A673 (cell line): Measurements from ENCODE around the gene TNFSF15. TPM values are rescaled to one million over a fixed set of nuclear protein-coding genes. Genes with fewer than 3 reads are reported as not detected.

Source experiments
- BruUV-seq: library from RNA; stranded (reverse); fragments of 400-500 nt; replicated peaks from 2 replicates; lab custom pipeline; 2021; lab: Mats Ljungman, UMichigan
- CTCF ChIA-PET: fragments of 300-600 bp; sonication (Branson Sonifier 250); formaldehyde crosslinking; loops from one replicate; lab custom pipeline; 2022; ENCODE audit warnings: antibody characterized with exemption; lab: Charles Lee
- POLR2A ChIA-PET: fragments of 300-600 bp; sonication (Branson Sonifier 250); formaldehyde crosslinking; loops from one replicate; lab custom pipeline; 2022; ENCODE audit warnings: antibody characterized with exemption; ENCODE audit not compliant: low non-redundant PET; lab: Charles Lee
- DNase-seq: peaks from one replicate; pipeline ENCODE4 v3.0.0-alpha.2; 2015; ENCODE audit warnings: low spot score
- H3K27ac ChIP-seq: fragments of 200-600 bp; sonication (generic); 2 replicates; pipeline ENCODE4 v1.5.1; 2016; ENCODE audit warnings: mixed run types, low read depth, mild to moderate bottlenecking, mixed read lengths, antibody characterized with exemption, low read length; ENCODE audit not compliant: poor library complexity, severe bottlenecking
- H3K27me3 ChIP-seq: fragments of 200-600 bp; sonication (generic); replicated peaks from 2 replicates; pipeline ENCODE4 v1.6.1; 2017; ENCODE audit warnings: mixed run types, low read depth, mild to moderate bottlenecking, mixed read lengths, antibody characterized with exemption, low read length; ENCODE audit not compliant: insufficient read depth, poor library complexity
- H3K36me3 ChIP-seq: fragments of 200-600 bp; sonication (generic); 2 replicates; pipeline ENCODE4 v1.6.1; 2016; ENCODE audit warnings: mixed run types, mild to moderate bottlenecking, mixed read lengths, antibody characterized with exemption, low read length; ENCODE audit not compliant: insufficient read depth, poor library complexity, severe bottlenecking
- H3K4me1 ChIP-seq: fragments of 200-600 bp; sonication (generic); 2 replicates; pipeline ENCODE4 v1.6.1; 2017; ENCODE audit warnings: mixed run types, mild to moderate bottlenecking, mixed read lengths, antibody characterized with exemption, low read length; ENCODE audit not compliant: insufficient read depth, poor library complexity, severe bottlenecking
- H3K4me3 ChIP-seq: fragments of 200-600 bp; sonication (generic); 2 replicates; pipeline ENCODE4 v1.5.1; 2016; ENCODE audit warnings: low read depth, mixed run types, mild to moderate bottlenecking, mixed read lengths, low read length; ENCODE audit not compliant: poor library complexity, severe bottlenecking
- H3K9me3 ChIP-seq: fragments of 200-600 bp; sonication (generic); 2 replicates; pipeline ENCODE4 v1.6.1; 2016; ENCODE audit warnings: mixed run types, low read depth, mild to moderate bottlenecking, mixed read lengths, antibody characterized with exemption, low read length; ENCODE audit not compliant: poor library complexity, severe bottlenecking
- EZH2 ChIP-seq: fragments of 200-600 bp; sonication (generic); IDR thresholded peaks from 2 replicates; pipeline ENCODE4 v1.6.1; 2017; ENCODE audit warnings: borderline replicate concordance, low read depth, mild to moderate bottlenecking, mixed read lengths, antibody characterized with exemption, low read length; ENCODE audit not compliant: poor library complexity, severe bottlenecking
- intact Hi-C: fragments of 100-400 bp; cut with micrococcal nuclease; formaldehyde crosslinking; loops from one replicate; pipeline ENCODE4 v1.10.0; 2022; ENCODE audit not compliant: unreplicated experiment
- total RNA-seq: library from RNA; stranded (reverse); gene quantifications from 2 replicates; pipeline ENCODE4 v1.2.3, GENCODE V29; 2021
- TF ChIP-seq, protein P1 (sequence below): fragments of 300-800, 200-600 bp; sonication (generic); conservative IDR thresholded peaks from 2 replicates; pipeline ENCODE4 v1.5.1; 2017; ENCODE audit warnings: low read depth, mild to moderate bottlenecking, antibody characterized with exemption, low read length, moderate library complexity, mixed read lengths

The TNFSF15 gene
- total RNA-seq, 1 experiment from 2014 or later: not detected

DNA sequence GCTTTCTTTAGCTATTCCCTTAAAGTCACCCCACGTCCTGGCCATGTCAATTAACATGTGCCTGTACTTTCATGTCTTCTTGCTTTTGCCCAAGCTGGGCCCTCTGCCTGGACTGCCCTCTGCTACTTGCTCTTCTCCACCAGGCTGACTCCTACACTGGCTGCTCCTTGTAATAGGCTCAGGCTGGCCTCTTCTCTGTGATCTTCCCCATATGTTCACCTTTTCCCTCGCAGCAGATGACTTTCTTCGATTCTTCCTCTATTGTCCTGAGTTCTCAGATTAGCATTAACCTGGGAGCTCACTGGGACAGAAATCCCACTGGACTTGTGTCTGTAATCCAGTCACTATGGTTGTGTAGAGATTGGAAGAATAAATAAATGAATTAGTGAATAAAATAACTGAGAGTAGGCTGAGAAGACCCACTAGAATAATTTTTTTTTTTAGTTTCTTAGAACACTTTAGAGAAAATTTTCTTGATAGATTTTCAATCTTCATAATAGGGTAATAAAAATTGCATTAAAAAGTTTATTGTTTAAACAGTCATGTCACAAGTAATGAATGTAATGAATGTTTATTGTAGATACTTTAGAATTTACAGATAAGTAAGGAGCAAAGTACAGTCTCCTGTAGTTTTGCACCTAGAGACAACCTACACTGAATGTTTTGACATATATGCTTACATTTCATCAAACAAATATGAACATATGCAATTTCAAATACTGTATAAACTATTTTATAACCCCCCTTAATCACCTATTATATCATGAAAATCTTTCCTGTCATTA lies 47.4 kb upstream of the TNFSF15 start:
- intact Hi-C loops: no loop called here

DNA sequence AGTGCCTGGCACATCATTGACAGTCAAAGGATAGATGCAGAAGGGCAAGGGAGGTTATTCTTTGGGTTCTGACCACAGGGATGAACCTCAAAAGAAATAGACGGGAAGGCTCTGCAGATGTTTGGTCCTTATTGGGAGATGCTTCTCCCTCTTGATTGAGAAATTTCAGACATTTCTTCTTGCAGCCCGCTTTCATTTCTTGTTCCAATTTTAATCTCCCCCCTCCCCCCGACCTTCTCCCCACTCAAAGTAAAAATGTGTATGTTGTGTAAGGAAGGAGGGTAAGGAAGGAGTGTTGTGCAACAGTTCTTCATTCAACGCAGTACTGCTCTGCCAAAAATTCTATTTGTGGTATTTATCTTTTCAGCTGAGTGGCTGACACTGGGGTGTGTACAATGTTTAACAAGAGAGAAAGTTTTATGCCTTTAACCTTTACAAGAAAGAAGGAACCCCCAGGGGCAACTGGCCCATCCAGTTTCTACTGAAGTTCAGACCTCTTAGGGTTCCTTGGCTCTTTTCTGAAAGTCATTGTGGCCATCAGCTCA lies 46.3 kb upstream of the TNFSF15 start:
- H3K9me3 ChIP-seq: no peaks in the 10 kb centered on the region
- intact Hi-C loops: no loop called here
- H3K4me1 ChIP-seq: no peaks in the 10 kb centered on the region
- BruUV-seq: no TSS peak
- H3K27ac ChIP-seq: no peak overlapping the region
- H3K4me3 ChIP-seq: no peak overlapping the region
- CTCF ChIA-PET: no interaction called here
- no peak for DNase-seq
- TF ChIP-seq EZH2: no peak
- TF ChIP-seq, protein P1, sequence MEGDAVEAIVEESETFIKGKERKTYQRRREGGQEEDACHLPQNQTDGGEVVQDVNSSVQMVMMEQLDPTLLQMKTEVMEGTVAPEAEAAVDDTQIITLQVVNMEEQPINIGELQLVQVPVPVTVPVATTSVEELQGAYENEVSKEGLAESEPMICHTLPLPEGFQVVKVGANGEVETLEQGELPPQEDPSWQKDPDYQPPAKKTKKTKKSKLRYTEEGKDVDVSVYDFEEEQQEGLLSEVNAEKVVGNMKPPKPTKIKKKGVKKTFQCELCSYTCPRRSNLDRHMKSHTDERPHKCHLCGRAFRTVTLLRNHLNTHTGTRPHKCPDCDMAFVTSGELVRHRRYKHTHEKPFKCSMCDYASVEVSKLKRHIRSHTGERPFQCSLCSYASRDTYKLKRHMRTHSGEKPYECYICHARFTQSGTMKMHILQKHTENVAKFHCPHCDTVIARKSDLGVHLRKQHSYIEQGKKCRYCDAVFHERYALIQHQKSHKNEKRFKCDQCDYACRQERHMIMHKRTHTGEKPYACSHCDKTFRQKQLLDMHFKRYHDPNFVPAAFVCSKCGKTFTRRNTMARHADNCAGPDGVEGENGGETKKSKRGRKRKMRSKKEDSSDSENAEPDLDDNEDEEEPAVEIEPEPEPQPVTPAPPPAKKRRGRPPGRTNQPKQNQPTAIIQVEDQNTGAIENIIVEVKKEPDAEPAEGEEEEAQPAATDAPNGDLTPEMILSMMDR: no peak
- no peaks in the 10 kb centered on the region for H3K27me3 ChIP-seq
- no peaks in the 10 kb centered on the region for H3K36me3 ChIP-seq
- POLR2A ChIA-PET: no interaction called here

More for the DNA sequence above, 47.4 kb upstream of the TNFSF15 start:
- Histone ChIP-seq H3K4me3 (no peak overlapping the region), H3K9me3 (no peaks in the 10 kb centered on the region), H3K27me3 (no peaks in the 10 kb centered on the region), H3K36me3 (no peaks in the 10 kb centered on the region), H3K4me1 (no peaks in the 10 kb centered on the region), H3K27ac (no peak overlapping the region)
- POLR2A ChIA-PET: no interaction called here
- TF ChIP-seq EZH2: no peak
- TF ChIP-seq, protein P1: no peak
- DNase-seq: no peak
- CTCF ChIA-PET: no interaction called here
- no TSS peak for BruUV-seq

DNA sequence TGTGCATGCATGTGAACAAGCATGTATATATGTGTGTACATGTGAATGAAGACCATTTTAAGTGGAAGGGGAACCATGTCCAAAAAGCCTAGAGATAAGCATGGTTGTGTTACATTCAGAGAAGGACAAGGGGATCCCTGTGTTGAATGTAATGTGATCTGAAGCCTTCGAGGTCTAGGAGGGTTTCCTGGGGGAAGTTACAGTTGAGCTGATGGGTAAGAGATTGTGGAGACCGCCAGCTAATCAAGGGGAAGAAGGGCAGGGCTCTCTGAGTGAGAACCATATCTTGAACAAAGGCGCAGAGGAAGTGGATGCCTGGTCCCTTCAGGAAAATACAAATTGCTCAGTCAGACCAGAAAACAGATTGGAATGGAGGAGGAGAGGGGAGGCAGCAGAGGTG lies 45.5 kb upstream of the TNFSF15 start:
- intact Hi-C loops: no loop called here
- POLR2A ChIA-PET: no interaction called here

More for the DNA sequence above, 45.5 kb upstream of the TNFSF15 start:
- TF ChIP-seq, protein P1: no peak
- TF ChIP-seq EZH2: no peak
- BruUV-seq: no TSS peak
- CTCF ChIA-PET: no interaction called here
- H3K36me3 ChIP-seq: no peaks in the 10 kb centered on the region
- no peaks in the 10 kb centered on the region for H3K4me1 ChIP-seq
- H3K9me3 ChIP-seq: no peaks in the 10 kb centered on the region
- H3K27ac ChIP-seq: no peak overlapping the region
- no peak for DNase-seq
- no peak overlapping the region for H3K4me3 ChIP-seq
- no peaks in the 10 kb centered on the region for H3K27me3 ChIP-seq
